Keratinocyte (primary cell): ENCODE results near the gene TMED5. TPM values are rescaled to one million over a fixed set of nuclear protein-coding genes. Genes with fewer than 3 reads are reported as not detected.
A peak's percentile ranks its signal among the peaks of the same experiment; 100 is the strongest.
"Not testable (repeated sequence)": the region's sequence is repeated elsewhere in the genome, so short reads cannot be mapped to it uniquely, and the experiment has no call there.

Experiments used
- DNase-seq: peaks from one replicate; pipeline ENCODE4 v3.0.0-alpha.2; 2011; ENCODE audit warnings: low read depth, missing footprints, low spot score
- FAIRE-seq: peaks from 2 replicates; lab custom pipeline; 2011; peaks lifted over from hg19 to GRCh38; lab: Jason Lieb, UNC
- H2AFZ ChIP-seq: 2 replicates; pipeline ENCODE4 v1.6.0; 2012; ENCODE audit warnings: low read length, control low read depth, inconsistent platforms; ENCODE audit not compliant: control insufficient read depth
- H3K27ac ChIP-seq: 2 replicates; pipeline ENCODE4 v1.5.1; 2011; ENCODE audit warnings: low read length; ENCODE audit not compliant: control insufficient read depth, insufficient read depth
- H3K27me3 ChIP-seq: 3 replicates; pipeline ENCODE4 v1.6.0; 2011; ENCODE audit warnings: low read length; ENCODE audit not compliant: control insufficient read depth, insufficient read depth; ENCODE audit errors: extremely low read depth
- H3K36me3 ChIP-seq, 2 experiments: 2 replicates in 1 of 2; 3 replicates in 1 of 2; pipeline ENCODE4 v1.5.1; 2011; ENCODE audit warnings: low read length in 2 of 2, mild to moderate bottlenecking in 1 of 2; ENCODE audit not compliant: control insufficient read depth in 2 of 2, insufficient read depth in 2 of 2; ENCODE audit errors: extremely low read depth in 1 of 2
- H3K4me1 ChIP-seq: 3 replicates; pipeline ENCODE4 v1.5.1; 2011; ENCODE audit warnings: low read length; ENCODE audit not compliant: control insufficient read depth, insufficient read depth; ENCODE audit errors: extremely low read depth
- H3K4me2 ChIP-seq: 3 replicates; pipeline ENCODE4 v1.6.0; 2011; ENCODE audit warnings: low read depth, low read length; ENCODE audit not compliant: control insufficient read depth, insufficient read depth; ENCODE audit errors: extremely low read depth
- H3K4me3 ChIP-seq, 3 experiments: fragments of 200-600 bp in 1 of 3; sonication (generic) in 1 of 3; 2 replicates in 2 of 3; 3 replicates in 1 of 3; pipeline ENCODE4 v1.5.1; 2011 to 2016; ENCODE audit warnings: low read length in 3 of 3, mild to moderate bottlenecking in 3 of 3, control low read depth in 2 of 3, inconsistent platforms in 1 of 3, low read depth in 1 of 3, mixed read lengths in 1 of 3, mixed run types in 1 of 3, moderate library complexity in 1 of 3; ENCODE audit not compliant: control insufficient read depth in 2 of 3, insufficient read depth in 2 of 3; ENCODE audit errors: extremely low read depth in 1 of 3
- H3K79me2 ChIP-seq: 2 replicates; pipeline ENCODE4 v1.6.0; 2012; ENCODE audit warnings: low read length; ENCODE audit not compliant: control insufficient read depth, insufficient read depth
- H3K9ac ChIP-seq: 3 replicates; pipeline ENCODE4 v1.6.0; 2011; ENCODE audit warnings: low read length; ENCODE audit not compliant: control insufficient read depth, insufficient read depth; ENCODE audit errors: extremely low read depth
- H3K9me1 ChIP-seq: 3 replicates; pipeline ENCODE4 v1.6.0; 2011; ENCODE audit warnings: low read length; ENCODE audit not compliant: control insufficient read depth, insufficient read depth; ENCODE audit errors: extremely low read depth
- H3K9me3 ChIP-seq: 2 replicates; pipeline ENCODE4 v1.5.1; 2012; ENCODE audit warnings: low read depth, low read length; ENCODE audit not compliant: control insufficient read depth
- H4K20me1 ChIP-seq: 3 replicates; pipeline ENCODE4 v1.6.0; 2011; ENCODE audit warnings: low read length; ENCODE audit not compliant: control insufficient read depth, insufficient read depth; ENCODE audit errors: extremely low read depth
- EZH2 ChIP-seq: IDR thresholded peaks from one replicate; pipeline ENCODE4 v1.6.1; 2012; ENCODE audit warnings: inconsistent platforms, mild to moderate bottlenecking, low read length, moderate library complexity
- dilution Hi-C: fragments of 300-500 bp; cut with MboI; formaldehyde crosslinking; loops from one replicate; pipeline ENCODE4 v1.7.0; 2020; ENCODE audit warnings: low sequenced_read_pairs; ENCODE audit not compliant: extremely low pct_ligation_motif_present
- polyA plus RNA-seq, 5 experiments: library from polyadenylated mRNA; depleted of rRNA in 3 of 5; stranded (reverse) in 3 of 5; stranded (forward) in 1 of 5; unstranded in 1 of 5; fragments of >200 nt; gene quantifications; 1 replicate in 1 of 5; 2 replicates in 3 of 5; 3 replicates in 1 of 5; pipeline versions ENCODE4 v1.2.1 to v1.2.3, GENCODE V29; 2011 to 2012; ENCODE audit warnings: missing spikeins in 2 of 5, low read depth in 1 of 5, low replicate concordance in 1 of 5
- TF ChIP-seq, protein P1 (sequence below), 3 experiments: IDR thresholded peaks in 1 of 3; conservative IDR thresholded peaks in 1 of 3; optimal IDR thresholded peaks in 1 of 3; 2 replicates in 2 of 3; 3 replicates in 1 of 3; pipeline versions ENCODE3 to v1.5.1; 2011; ENCODE audit warnings: low read length in 3 of 3, mild to moderate bottlenecking in 3 of 3, moderate library complexity in 2 of 3, control low read depth in 1 of 3, inconsistent platforms in 1 of 3; ENCODE audit not compliant: insufficient read depth in 2 of 3; ENCODE audit errors: extremely low read depth in 1 of 3

The TMED5 gene
- polyA plus RNA-seq, 1 donor (not counting 4 experiments of a cell fraction or from before 2014, with no cell fraction given): 55.4 TPM

- Histone ChIP-seq H3K9me1 (no peaks in the 10 kb centered on the region), H3K36me3 (peaks cover 0 to 5% of the 10 kb centered on the region in 2 experiments), H3K9ac (peak overlapping the region; percentile 99), H3K4me3 (peak overlapping the region; percentile 87 to 94 (median 88)), H3K4me1 (peaks cover 9% of the 10 kb centered on the region), H3K79me2 (peaks cover 69% of the 10 kb centered on the region), H3K9me3 (no peaks in the 10 kb centered on the region), H3K27ac (peak overlapping the region; percentile 98), H3K27me3 (no peaks in the 10 kb centered on the region), H2AFZ (no peak overlapping the region), H3K4me2 (peak overlapping the region; percentile 86), H4K20me1 (peaks cover 5% of the 10 kb centered on the region)
- FAIRE-seq (no peak), DNase-seq (no peak)
- TF ChIP-seq, protein P1, sequence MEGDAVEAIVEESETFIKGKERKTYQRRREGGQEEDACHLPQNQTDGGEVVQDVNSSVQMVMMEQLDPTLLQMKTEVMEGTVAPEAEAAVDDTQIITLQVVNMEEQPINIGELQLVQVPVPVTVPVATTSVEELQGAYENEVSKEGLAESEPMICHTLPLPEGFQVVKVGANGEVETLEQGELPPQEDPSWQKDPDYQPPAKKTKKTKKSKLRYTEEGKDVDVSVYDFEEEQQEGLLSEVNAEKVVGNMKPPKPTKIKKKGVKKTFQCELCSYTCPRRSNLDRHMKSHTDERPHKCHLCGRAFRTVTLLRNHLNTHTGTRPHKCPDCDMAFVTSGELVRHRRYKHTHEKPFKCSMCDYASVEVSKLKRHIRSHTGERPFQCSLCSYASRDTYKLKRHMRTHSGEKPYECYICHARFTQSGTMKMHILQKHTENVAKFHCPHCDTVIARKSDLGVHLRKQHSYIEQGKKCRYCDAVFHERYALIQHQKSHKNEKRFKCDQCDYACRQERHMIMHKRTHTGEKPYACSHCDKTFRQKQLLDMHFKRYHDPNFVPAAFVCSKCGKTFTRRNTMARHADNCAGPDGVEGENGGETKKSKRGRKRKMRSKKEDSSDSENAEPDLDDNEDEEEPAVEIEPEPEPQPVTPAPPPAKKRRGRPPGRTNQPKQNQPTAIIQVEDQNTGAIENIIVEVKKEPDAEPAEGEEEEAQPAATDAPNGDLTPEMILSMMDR (optimal IDR thresholded peaks at IDR 0.05 in 1 of 3, IDR thresholded peaks at IDR 0.05 in 1 of 3, conservative IDR thresholded peaks at IDR 0.05 in 1 of 3; ENCODE audit: extremely low read depth in 1 of 3, insufficient read depth in 2 of 3, low read length in 3 of 3): no peak
- no peak for TF ChIP-seq EZH2
- dilution Hi-C loops: no loop called here
Measured at GRCh38 chr1:93178418-93178817, 1.8 kb downstream of the TMED5 start.

DNA sequence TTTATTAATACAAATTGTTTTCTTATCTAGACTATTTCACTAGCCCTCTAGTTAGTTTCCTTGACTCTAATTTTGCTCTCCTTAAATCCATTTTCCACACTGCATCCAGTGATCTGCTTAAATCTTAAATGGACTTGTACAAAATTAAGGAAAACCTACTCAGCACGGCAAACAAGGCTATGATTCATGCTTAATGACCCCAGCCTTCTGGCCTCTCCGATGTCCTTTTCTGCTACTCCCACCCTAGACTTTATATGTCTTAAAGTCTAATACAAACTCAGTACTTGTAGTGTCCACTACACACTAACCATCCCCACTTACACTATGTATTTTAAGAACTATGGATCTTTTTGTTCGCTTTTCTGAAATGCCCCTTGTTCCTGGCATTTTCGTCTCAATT, 2.2 kb downstream of the TMED5 start:
- peak overlapping the region; percentile 87 to 94 (median 88) for H3K4me3 ChIP-seq
- peak overlapping the region; percentile 98 for H3K27ac ChIP-seq
- peak overlapping the region; percentile 86 for H3K4me2 ChIP-seq
- H3K9ac ChIP-seq: peak overlapping the region; percentile 99
- no peaks in the 10 kb centered on the region for H3K9me1 ChIP-seq
- H3K9me3 ChIP-seq: no peaks in the 10 kb centered on the region
- TF ChIP-seq, protein P1 (optimal IDR thresholded peaks at IDR 0.05 in 1 of 3, IDR thresholded peaks at IDR 0.05 in 1 of 3, conservative IDR thresholded peaks at IDR 0.05 in 1 of 3; ENCODE audit: extremely low read depth in 1 of 3, insufficient read depth in 2 of 3, low read length in 3 of 3): no peak
- TF ChIP-seq EZH2: no peak
- H2AFZ ChIP-seq: no peak overlapping the region
- H3K4me1 ChIP-seq: peaks cover 9% of the 10 kb centered on the region
- no peak for DNase-seq
- H3K27me3 ChIP-seq: no peaks in the 10 kb centered on the region
- peaks cover 5% of the 10 kb centered on the region for H4K20me1 ChIP-seq
- FAIRE-seq: no peak
- dilution Hi-C loops: no loop called here
- peaks cover 73% of the 10 kb centered on the region for H3K79me2 ChIP-seq
- peaks cover 0 to 5% of the 10 kb centered on the region in 2 experiments for H3K36me3 ChIP-seq

DNA sequence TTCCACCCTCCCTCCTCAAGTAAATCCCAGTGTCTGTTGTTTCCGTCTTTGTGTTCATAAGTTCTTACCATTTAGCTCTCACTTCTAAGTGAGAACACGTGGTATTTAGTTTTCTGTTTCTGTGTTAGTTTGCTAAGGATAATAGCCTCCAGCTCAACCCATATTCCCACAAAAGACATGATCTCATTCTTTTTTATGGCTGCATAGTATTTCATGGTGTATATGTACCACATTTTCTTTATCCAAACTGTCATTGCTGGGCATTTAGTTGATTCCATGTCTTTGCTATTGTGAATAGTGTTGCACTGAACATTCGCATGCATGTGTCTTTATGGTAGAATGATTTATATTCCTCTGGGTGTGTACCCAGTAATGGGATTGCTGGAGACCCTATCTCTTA, 5.6 kb downstream of the TMED5 start:
- dilution Hi-C loops, H3K4me2 ChIP-seq, H3K27ac ChIP-seq, H3K4me1 ChIP-seq, H4K20me1 ChIP-seq, DNase-seq, FAIRE-seq, H3K4me3 ChIP-seq, H3K9me1 ChIP-seq, H3K9me3 ChIP-seq, H3K36me3 ChIP-seq, H2AFZ ChIP-seq, H3K27me3 ChIP-seq, H3K9ac ChIP-seq: not testable (repeated sequence)
- H3K79me2 ChIP-seq: peaks cover 91% of the 10 kb centered on the region
